ENCODE data around the gene SGPP1. TPM values are rescaled to one million over a fixed set of nuclear protein-coding genes. Genes with fewer than 3 reads are reported as not detected.

Gene SGPP1
- polyA plus RNA-seq, 2 donors = 2.5 to 4.5 TPM

DNA sequence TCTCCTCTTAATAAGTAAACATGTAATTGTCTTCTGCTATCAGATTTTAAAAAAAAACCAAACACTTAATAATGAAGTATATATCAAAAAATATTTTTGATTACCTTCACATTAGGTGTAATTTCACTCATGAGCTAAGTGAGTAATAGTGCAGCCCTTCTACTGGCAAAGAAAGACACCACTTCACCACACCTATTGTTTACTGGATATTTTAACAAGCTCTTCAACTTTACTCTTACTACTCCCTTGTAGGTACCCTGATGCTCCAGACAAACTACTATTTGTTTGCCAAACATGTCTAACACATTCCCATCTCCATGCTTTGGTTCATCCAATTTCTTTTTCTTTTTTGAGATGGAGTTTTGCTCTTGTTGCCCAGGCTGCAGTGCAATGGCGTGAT, 49.3 kb downstream of the SGPP1 start:
- Histone ChIP-seq H3K9me3 (ENCODE audit: control insufficient read depth in 2 of 2, insufficient read depth in 1 of 2, low read depth in 1 of 2, low read length in 1 of 2) (no peaks in the 10 kb centered on the region), H3K27me3 (ENCODE audit: control insufficient read depth in 1 of 2, insufficient read depth in 2 of 2, low read length in 2 of 2) (no peaks in the 10 kb centered on the region), H3K4me1 (ENCODE audit: control insufficient read depth in 2 of 2, insufficient read depth in 2 of 2, low read length in 1 of 2) (no peaks in the 10 kb centered on the region), H3K27ac (ENCODE audit: low read depth in 2 of 2, low read length in 1 of 2) (no peak overlapping the region), H3K4me3 (ENCODE audit: low read depth in 1 of 2, low read length in 2 of 2) (no peak overlapping the region), H3K36me3 (ENCODE audit: control insufficient read depth in 2 of 2, insufficient read depth in 2 of 2, low read length in 1 of 2) (no peaks in the 10 kb centered on the region)
- WGBS, 2 donors = 98 to 100% methylated on average over 1 of the region's 1 CpG

DNA sequence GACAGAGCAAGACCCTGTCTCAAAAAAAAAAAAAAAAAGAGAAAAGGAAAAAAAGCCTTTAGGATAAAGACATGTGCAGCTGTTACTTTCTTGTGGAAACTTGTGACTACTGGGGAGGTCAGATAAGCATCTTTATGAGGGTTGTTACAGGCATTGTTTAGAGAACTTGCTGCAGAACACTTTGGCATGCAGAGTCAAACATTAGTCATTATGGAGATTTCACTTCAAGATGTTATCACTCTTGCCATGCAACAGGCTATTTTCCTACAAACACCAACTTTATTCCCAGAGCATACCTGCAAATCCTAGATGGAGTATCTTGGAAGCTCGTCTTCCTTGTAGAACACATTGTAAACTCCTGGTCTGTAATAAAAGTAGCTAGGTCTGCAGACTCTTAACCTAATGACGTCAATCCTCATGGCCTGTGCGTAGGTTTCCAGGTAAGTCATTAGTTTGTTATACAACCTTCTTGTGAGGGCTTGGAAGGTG, 49.9 kb downstream of the SGPP1 start:
- H3K4me1 ChIP-seq (ENCODE audit: control insufficient read depth in 2 of 2, insufficient read depth in 2 of 2, low read length in 1 of 2) = no peaks in the 10 kb centered on the region
- no peaks in the 10 kb centered on the region for H3K9me3 ChIP-seq (ENCODE audit: control insufficient read depth in 2 of 2, insufficient read depth in 1 of 2, low read depth in 1 of 2, low read length in 1 of 2)
- H3K27me3 ChIP-seq (ENCODE audit: control insufficient read depth in 1 of 2, insufficient read depth in 2 of 2, low read length in 2 of 2) = no peaks in the 10 kb centered on the region
- H3K36me3 ChIP-seq (ENCODE audit: control insufficient read depth in 2 of 2, insufficient read depth in 2 of 2, low read length in 1 of 2) = no peaks in the 10 kb centered on the region
- 77 to 91% methylated on average over 3 of the region's 3 CpGs for WGBS, 2 donors
- H3K27ac ChIP-seq (ENCODE audit: low read depth in 2 of 2, low read length in 1 of 2) = no peak overlapping the region
- no peak overlapping the region for H3K4me3 ChIP-seq (ENCODE audit: low read depth in 1 of 2, low read length in 2 of 2)

DNA sequence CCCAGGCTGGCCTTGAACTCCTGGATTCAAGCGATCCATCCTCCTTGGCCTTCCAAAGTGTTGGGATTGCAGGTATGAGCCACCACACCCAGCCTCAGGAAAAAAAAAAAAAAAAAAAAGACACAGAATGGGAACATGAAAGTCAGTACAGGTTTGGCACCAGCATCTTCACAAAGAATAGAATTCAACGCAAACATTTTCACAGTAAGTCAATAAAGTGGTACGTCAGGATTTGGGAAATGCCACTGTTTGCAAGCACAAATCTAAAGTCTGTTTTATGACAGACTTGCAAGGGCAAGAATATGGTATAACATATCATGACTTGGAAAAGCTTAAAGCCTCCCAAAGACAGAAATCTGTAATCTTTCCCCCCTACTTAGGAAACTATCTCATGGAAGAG, 51.2 kb downstream of the SGPP1 start:
- Histone ChIP-seq H3K27me3 (ENCODE audit: control insufficient read depth in 1 of 2, insufficient read depth in 2 of 2, low read length in 2 of 2) (no peaks in the 10 kb centered on the region), H3K36me3 (ENCODE audit: control insufficient read depth in 2 of 2, insufficient read depth in 2 of 2, low read length in 1 of 2) (no peaks in the 10 kb centered on the region), H3K9me3 (ENCODE audit: control insufficient read depth in 2 of 2, insufficient read depth in 1 of 2, low read depth in 1 of 2, low read length in 1 of 2) (no peaks in the 10 kb centered on the region), H3K4me3 (ENCODE audit: low read depth in 1 of 2, low read length in 2 of 2) (no peak overlapping the region), H3K4me1 (ENCODE audit: control insufficient read depth in 2 of 2, insufficient read depth in 2 of 2, low read length in 1 of 2) (no peaks in the 10 kb centered on the region), H3K27ac (ENCODE audit: low read depth in 2 of 2, low read length in 1 of 2) (no peak overlapping the region)
- 87 to 91% methylated on average over 3 of the region's 3 CpGs for WGBS, 2 donors

DNA sequence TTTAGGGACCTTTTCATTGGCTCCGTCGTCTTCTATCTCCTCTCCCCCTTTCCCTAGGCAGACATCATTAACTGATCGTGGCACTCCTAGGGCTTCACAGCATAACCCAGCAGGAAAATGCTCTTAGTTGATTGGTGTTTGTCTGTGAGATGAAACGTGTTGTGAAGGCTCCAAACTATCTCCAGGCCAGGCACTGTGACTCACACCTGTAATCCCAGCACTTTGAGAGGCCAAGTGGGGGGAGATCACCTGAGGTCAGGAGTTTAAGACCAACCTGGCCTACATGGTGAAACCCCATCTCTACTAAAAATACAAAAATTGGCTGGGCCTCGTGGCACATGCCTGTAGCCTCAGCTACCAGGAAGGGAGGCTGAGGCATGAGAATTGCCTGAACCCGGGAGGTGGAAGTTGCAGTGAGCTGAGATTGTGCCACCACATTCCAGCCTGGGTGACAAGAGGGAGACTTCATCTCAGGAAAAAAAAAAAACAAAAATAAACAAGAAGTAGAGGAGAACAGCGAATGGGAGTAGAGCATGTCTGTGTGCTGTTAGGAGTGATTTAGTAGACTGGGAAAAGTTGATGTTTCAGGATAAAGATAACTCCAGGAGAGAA, 53.9 kb downstream of the SGPP1 start:
- Histone ChIP-seq H3K4me3 (ENCODE audit: low read depth in 1 of 2, low read length in 2 of 2) (no peak overlapping the region), H3K27me3 (ENCODE audit: control insufficient read depth in 1 of 2, insufficient read depth in 2 of 2, low read length in 2 of 2) (no peaks in the 10 kb centered on the region), H3K9me3 (ENCODE audit: control insufficient read depth in 2 of 2, insufficient read depth in 1 of 2, low read depth in 1 of 2, low read length in 1 of 2) (no peaks in the 10 kb centered on the region), H3K27ac (ENCODE audit: low read depth in 2 of 2, low read length in 1 of 2) (no peak overlapping the region), H3K36me3 (ENCODE audit: control insufficient read depth in 2 of 2, insufficient read depth in 2 of 2, low read length in 1 of 2) (no peaks in the 10 kb centered on the region), H3K4me1 (ENCODE audit: control insufficient read depth in 2 of 2, insufficient read depth in 2 of 2, low read length in 1 of 2) (no peaks in the 10 kb centered on the region)
- WGBS, 2 donors = 81 to 82% methylated on average over 7 of the region's 7 CpGs

DNA sequence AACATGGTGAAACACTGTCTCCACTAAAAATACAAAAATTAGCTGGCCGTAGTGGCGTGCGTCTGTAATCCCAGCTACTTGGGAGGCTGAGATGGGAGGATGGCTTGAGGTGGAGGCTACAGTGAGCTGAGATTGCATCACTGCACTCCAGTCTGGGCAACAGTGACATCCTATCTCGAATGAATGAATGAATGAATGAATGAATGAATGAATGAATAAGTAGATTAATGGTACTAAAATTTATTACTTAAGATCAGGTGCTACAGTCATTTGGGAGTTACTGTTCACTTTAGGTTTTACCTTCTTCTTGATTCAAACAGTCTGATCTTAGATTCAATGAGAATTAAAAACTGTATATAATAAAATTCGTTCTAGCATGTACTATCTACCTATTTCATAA, 54.6 kb downstream of the SGPP1 start:
- 86 to 88% methylated on average over 5 of the region's 5 CpGs for WGBS, 2 donors
- no peaks in the 10 kb centered on the region for H3K36me3 ChIP-seq (ENCODE audit: control insufficient read depth in 2 of 2, insufficient read depth in 2 of 2, low read length in 1 of 2)
- no peaks in the 10 kb centered on the region for H3K27me3 ChIP-seq (ENCODE audit: control insufficient read depth in 1 of 2, insufficient read depth in 2 of 2, low read length in 2 of 2)

DNA sequence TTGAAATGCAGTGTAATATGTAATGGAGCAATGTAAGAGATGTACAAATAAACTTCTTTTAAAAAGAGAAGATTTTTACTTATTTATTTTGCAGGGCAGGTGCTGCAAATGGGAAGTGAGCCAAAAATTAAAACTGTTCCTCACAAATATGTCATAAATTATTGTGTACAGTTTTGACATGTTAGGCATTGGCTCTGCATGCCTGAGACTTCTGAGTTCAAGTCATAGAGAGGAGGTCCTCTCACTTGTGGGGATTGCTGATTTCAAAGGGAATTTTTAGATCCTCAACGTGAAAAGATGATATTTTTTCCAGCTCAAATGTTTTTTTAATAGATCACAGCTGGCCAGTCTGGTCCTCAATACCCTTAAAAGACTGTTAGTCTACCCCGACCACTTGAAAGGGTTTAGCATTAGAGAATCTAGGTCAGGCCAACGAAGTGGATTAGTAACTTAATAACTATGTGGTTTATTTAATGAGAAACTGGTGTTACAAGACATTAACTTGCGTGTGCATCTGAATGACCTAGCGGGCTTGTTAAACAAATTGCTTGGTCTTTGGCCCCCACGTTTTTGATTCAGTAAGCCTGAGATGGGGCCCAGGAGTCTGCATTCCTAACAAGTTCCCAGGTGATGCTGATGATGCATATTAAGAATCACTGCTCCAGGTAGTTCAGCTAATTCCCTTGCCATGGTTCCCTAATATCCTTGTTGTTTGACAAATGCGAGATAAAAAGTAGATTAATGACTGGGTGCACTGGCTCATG, 55.3 kb downstream of the SGPP1 start:
- H3K4me3 ChIP-seq (ENCODE audit: low read depth in 1 of 2, low read length in 2 of 2) = no peak overlapping the region
- 48 to 49% methylated on average over 7 of the region's 7 CpGs for WGBS, 2 donors

More for the DNA sequence above, 54.6 kb downstream of the SGPP1 start:
- Histone ChIP-seq H3K4me3 (ENCODE audit: low read depth in 1 of 2, low read length in 2 of 2) (no peak overlapping the region), H3K4me1 (ENCODE audit: control insufficient read depth in 2 of 2, insufficient read depth in 2 of 2, low read length in 1 of 2) (no peaks in the 10 kb centered on the region), H3K9me3 (ENCODE audit: control insufficient read depth in 2 of 2, insufficient read depth in 1 of 2, low read depth in 1 of 2, low read length in 1 of 2) (no peaks in the 10 kb centered on the region), H3K27ac (ENCODE audit: low read depth in 2 of 2, low read length in 1 of 2) (no peak overlapping the region)

DNA sequence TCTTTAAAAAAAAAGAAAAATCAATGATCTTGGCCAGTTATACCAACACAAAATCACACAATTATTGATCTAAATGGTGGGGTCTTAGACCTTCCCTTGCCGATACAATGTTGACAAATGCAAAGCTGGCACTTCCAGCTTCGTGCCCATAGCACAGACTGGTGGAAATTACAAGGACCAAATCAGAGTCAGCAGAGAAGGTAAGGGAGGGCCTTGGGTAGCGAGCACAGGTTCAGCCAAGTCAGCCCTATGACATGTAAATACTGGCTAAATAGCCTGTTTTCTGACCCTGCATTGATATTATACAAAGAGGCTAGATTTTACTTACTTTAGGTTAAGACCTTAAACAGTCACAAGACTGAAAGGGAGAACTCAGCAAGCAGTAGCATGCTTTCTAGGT, 55.9 kb downstream of the SGPP1 start:
- no peaks in the 10 kb centered on the region for H3K9me3 ChIP-seq (ENCODE audit: control insufficient read depth in 2 of 2, insufficient read depth in 1 of 2, low read depth in 1 of 2, low read length in 1 of 2)
- H3K27ac ChIP-seq (ENCODE audit: low read depth in 2 of 2, low read length in 1 of 2) = no peak overlapping the region
- no peak overlapping the region for H3K4me3 ChIP-seq (ENCODE audit: low read depth in 1 of 2, low read length in 2 of 2)
- H3K4me1 ChIP-seq (ENCODE audit: control insufficient read depth in 2 of 2, insufficient read depth in 2 of 2, low read length in 1 of 2) = no peaks in the 10 kb centered on the region
- no peaks in the 10 kb centered on the region for H3K36me3 ChIP-seq (ENCODE audit: control insufficient read depth in 2 of 2, insufficient read depth in 2 of 2, low read length in 1 of 2)
- H3K27me3 ChIP-seq (ENCODE audit: control insufficient read depth in 1 of 2, insufficient read depth in 2 of 2, low read length in 2 of 2) = no peaks in the 10 kb centered on the region
- WGBS, 2 donors = 68 to 72% methylated on average over 3 of the region's 3 CpGs

More for the DNA sequence above, 55.3 kb downstream of the SGPP1 start:
- Histone ChIP-seq H3K36me3 (ENCODE audit: control insufficient read depth in 2 of 2, insufficient read depth in 2 of 2, low read length in 1 of 2) (no peaks in the 10 kb centered on the region), H3K27ac (ENCODE audit: low read depth in 2 of 2, low read length in 1 of 2) (no peak overlapping the region), H3K4me1 (ENCODE audit: control insufficient read depth in 2 of 2, insufficient read depth in 2 of 2, low read length in 1 of 2) (no peaks in the 10 kb centered on the region), H3K27me3 (ENCODE audit: control insufficient read depth in 1 of 2, insufficient read depth in 2 of 2, low read length in 2 of 2) (no peaks in the 10 kb centered on the region), H3K9me3 (ENCODE audit: control insufficient read depth in 2 of 2, insufficient read depth in 1 of 2, low read depth in 1 of 2, low read length in 1 of 2) (no peaks in the 10 kb centered on the region)

DNA sequence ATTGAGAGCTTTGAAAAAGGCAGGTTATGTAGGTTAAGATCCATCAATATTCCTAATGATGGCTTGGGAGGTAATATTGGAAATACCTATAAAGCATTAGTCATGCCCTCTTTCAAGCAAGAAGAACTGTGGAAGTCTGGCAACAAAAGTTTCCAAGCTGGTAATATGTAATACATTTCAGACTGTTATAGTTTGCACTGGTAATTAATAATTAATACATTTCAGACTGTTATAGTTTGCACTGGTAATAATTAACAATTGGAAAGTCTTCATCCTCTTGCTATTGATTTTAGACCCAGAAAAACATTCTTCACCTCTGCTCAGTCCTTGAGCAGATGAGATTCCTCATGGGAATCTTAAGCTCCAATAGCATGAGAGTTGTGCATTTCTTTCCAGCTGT, 57.2 kb downstream of the SGPP1 start:
- Histone ChIP-seq H3K9me3 (ENCODE audit: control insufficient read depth in 2 of 2, insufficient read depth in 1 of 2, low read depth in 1 of 2, low read length in 1 of 2) (no peaks in the 10 kb centered on the region), H3K4me3 (ENCODE audit: low read depth in 1 of 2, low read length in 2 of 2) (no peak overlapping the region), H3K27ac (ENCODE audit: low read depth in 2 of 2, low read length in 1 of 2) (no peak overlapping the region), H3K36me3 (ENCODE audit: control insufficient read depth in 2 of 2, insufficient read depth in 2 of 2, low read length in 1 of 2) (no peaks in the 10 kb centered on the region), H3K27me3 (ENCODE audit: control insufficient read depth in 1 of 2, insufficient read depth in 2 of 2, low read length in 2 of 2) (no peaks in the 10 kb centered on the region), H3K4me1 (ENCODE audit: control insufficient read depth in 2 of 2, insufficient read depth in 2 of 2, low read length in 1 of 2) (no peaks in the 10 kb centered on the region)

DNA sequence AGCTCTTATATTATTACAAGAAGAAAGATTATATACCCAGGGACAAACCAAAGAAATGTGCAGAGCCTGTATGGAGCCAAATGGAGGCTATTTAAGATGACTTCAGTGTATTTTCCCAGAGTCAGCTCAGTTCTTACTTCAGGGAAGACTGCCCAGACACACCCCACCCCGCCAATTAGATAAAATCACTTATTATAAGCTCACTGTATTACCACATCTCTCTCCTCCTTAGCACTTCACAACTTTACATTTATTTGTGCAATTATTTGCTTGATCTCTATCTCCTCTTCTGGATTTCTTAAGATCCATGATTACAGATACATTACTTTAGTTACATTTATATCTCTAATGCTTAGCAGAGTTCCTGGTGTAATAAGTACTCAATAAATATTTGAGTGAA, 61.5 kb downstream of the SGPP1 start:
- no peaks in the 10 kb centered on the region for H3K9me3 ChIP-seq (ENCODE audit: control insufficient read depth in 2 of 2, insufficient read depth in 1 of 2, low read depth in 1 of 2, low read length in 1 of 2)
- no peaks in the 10 kb centered on the region for H3K27me3 ChIP-seq (ENCODE audit: control insufficient read depth in 1 of 2, insufficient read depth in 2 of 2, low read length in 2 of 2)
- WGBS, 2 donors = 72 to 76% methylated on average over 1 of the region's 1 CpG
- H3K4me3 ChIP-seq (ENCODE audit: low read depth in 1 of 2, low read length in 2 of 2) = no peak overlapping the region
- no peaks in the 10 kb centered on the region for H3K36me3 ChIP-seq (ENCODE audit: control insufficient read depth in 2 of 2, insufficient read depth in 2 of 2, low read length in 1 of 2)
- no peak overlapping the region for H3K27ac ChIP-seq (ENCODE audit: low read depth in 2 of 2, low read length in 1 of 2)
- H3K4me1 ChIP-seq (ENCODE audit: control insufficient read depth in 2 of 2, insufficient read depth in 2 of 2, low read length in 1 of 2) = no peaks in the 10 kb centered on the region

All from esophagus (tissue), 2 donors.